Skeletal muscle cell (primary cell): ENCODE measurements around the gene UQCC2.

Source experiments
- DNase-seq: peaks from one replicate; pipeline ENCODE4 v3.0.0-alpha.2; 2010; ENCODE audit warnings: low read depth
- H3K4me3 ChIP-seq: 2 replicates; pipeline ENCODE4 v1.5.1; 2011; ENCODE audit warnings: low read depth, mild to moderate bottlenecking, control low read depth, low read length, moderate library complexity

The UQCC2 gene

GRCh38 chr6:33744895-33745546, 33.5 kb upstream of the UQCC2 start:
- H3K4me3 ChIP-seq: peak overlapping the region; percentile 57
- DNase-seq: no peak

DNA sequence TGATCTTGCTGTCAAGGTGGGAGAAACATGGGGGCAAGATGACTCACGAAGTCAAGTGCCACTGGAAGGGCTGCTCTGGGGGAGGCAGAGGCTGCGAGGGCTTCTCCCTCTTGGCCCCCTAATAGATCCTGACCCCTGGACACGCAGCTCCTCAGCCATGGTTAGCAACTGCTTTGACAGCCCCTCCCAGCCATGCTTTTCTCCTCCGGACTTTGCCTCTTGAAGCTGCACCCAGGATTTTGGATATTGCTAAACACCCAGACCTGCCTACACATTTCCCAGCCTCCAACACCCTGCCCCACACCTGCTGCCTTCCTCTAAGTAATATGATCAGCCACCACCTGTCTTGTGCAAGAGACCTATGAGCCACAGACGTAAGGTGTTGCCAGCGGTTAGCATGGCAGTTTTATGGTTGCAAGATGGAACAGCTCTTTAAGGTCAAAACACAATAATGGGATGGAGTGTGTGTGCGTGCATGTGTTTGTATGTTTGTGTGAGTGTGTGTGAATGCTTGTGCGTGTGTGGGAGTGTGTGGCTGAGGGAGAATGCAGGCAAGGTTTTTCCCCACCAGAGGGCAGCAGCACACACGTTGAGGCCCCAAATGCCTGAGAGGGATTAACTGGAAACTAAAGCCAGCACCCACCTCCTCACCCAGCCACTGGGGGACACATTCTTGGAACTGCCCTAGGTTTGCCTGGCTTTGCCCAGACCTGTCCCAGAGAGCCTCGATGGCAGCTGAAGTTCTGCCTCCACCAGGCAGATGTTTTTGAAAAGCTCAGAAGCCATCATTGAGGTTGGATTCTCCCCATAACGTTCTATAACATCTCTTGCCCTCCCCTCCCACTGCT, 32.7 kb upstream of the UQCC2 start:
- peak overlapping the region; percentile 57 for H3K4me3 ChIP-seq
- peak; percentile 47 for DNase-seq

- DNase-seq: no peak
- no peak overlapping the region for H3K4me3 ChIP-seq
Measured at GRCh38 chr6:33742837-33743236, 31.3 kb upstream of the UQCC2 start.

GRCh38 chr6:33742092-33742491, 30.6 kb upstream of the UQCC2 start:
- no peak for DNase-seq
- no peak overlapping the region for H3K4me3 ChIP-seq

- no peak overlapping the region for H3K4me3 ChIP-seq
- no peak for DNase-seq
Measured at GRCh38 chr6:33740794-33741193, 29.3 kb upstream of the UQCC2 start.

- no peak for DNase-seq
- H3K4me3 ChIP-seq: no peak overlapping the region
Measured at GRCh38 chr6:33740204-33740608, 28.7 kb upstream of the UQCC2 start.

- no peak for DNase-seq
- no peak overlapping the region for H3K4me3 ChIP-seq
Measured at GRCh38 chr6:33739571-33739970, 28.1 kb upstream of the UQCC2 start.

DNA sequence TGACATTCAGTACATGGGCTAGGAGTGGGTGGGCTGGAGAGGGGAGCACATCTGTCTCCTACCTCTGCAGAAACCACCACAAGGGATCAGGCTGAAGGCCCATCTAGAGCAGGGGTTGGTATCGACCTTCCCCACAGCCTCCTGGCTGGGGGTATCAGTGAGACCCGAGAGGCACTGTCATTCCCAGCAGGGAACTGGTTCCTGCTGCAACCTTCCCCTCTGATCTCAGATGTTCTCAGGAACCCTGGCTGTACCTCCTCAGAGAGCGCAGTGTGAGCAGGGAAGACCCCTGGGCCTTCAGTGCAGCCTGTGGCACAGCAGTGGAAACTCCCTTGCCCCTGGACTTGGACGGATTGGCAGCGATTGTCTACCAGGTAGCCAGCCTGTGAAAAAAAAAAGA, 27.4 kb upstream of the UQCC2 start:
- no peak overlapping the region for H3K4me3 ChIP-seq
- no peak for DNase-seq

- DNase-seq: no peak
- no peak overlapping the region for H3K4me3 ChIP-seq
Measured at GRCh38 chr6:33738153-33738552, 26.7 kb upstream of the UQCC2 start.

DNA sequence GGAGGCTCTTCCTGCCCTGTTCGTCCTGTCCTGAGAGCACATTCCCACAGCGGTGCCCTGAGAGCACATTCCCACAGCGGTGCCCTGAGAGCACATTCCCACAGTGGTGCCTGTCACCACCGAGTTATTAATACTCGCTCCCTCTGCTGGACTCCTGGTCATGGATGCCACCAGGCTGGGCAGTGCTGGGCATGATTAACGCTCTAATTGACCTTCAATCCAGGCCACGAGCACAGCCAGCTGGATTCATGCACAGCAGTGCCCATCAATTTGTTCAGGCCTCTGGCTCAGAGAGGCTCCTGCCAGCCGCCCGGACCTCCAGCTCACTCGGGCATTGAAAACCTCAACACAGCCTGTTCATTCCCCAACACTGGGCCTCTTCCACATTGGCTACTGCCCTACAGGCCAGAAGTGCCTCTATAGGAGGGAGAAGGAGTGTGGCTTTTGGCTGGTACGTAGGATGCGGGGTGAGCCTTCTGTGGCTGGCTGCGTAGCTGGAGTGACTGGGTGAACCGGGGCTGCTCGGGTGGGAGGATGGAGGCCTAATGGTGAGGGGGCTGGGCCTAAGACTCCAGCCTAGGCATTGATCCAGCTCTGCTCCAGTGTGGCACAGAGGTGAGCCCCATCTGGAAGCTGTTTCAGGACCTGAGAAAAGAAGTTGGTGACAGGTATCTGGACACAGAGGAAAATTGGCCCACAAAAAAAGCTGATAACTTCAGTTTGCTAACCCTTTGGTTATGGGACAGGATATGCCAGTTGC, 25.9 kb upstream of the UQCC2 start:
- DNase-seq: no peak
- H3K4me3 ChIP-seq: no peak overlapping the region

GRCh38 chr6:33735216-33735615, 23.7 kb upstream of the UQCC2 start:
- DNase-seq: no peak
- no peak overlapping the region for H3K4me3 ChIP-seq

- DNase-seq: no peak
- H3K4me3 ChIP-seq: no peak overlapping the region
Measured at GRCh38 chr6:33733709-33734007, 22.2 kb upstream of the UQCC2 start.

- DNase-seq: no peak
- no peak overlapping the region for H3K4me3 ChIP-seq
Measured at GRCh38 chr6:33732817-33733708, 21.6 kb upstream of the UQCC2 start.

- DNase-seq: no peak
- H3K4me3 ChIP-seq: no peak overlapping the region
Measured at GRCh38 chr6:33732385-33732784, 20.9 kb upstream of the UQCC2 start.

- no peak for DNase-seq
- H3K4me3 ChIP-seq: no peak overlapping the region
Measured at GRCh38 chr6:33731751-33732282, 20.3 kb upstream of the UQCC2 start.

DNA sequence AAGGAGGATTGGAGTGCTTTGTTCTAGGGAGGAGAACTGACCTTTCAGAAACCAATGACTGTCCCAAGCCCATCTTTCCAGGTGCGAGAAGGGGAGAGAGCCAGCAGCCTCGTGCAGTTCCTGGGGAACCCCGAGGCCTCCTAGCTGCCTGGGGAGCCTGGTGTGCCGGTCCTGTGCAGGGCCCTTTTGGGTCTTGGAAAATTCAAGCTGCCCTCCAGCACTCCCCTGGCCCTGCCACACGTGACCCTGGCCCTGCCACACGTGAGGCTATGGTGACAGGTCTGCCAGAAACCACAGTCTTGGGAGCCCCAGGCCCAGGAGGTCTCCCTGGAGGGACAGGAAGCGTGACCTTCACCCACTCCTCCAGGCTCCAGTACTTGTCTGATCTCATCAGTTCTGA, 19.5 kb upstream of the UQCC2 start:
- H3K4me3 ChIP-seq: no peak overlapping the region
- DNase-seq: no peak

- DNase-seq: no peak
- no peak overlapping the region for H3K4me3 ChIP-seq
Measured at GRCh38 chr6:33730611-33731010, 19.1 kb upstream of the UQCC2 start.

- no peak for DNase-seq
Measured at GRCh38 chr6:33729059-33729458, 17.6 kb upstream of the UQCC2 start.

DNA sequence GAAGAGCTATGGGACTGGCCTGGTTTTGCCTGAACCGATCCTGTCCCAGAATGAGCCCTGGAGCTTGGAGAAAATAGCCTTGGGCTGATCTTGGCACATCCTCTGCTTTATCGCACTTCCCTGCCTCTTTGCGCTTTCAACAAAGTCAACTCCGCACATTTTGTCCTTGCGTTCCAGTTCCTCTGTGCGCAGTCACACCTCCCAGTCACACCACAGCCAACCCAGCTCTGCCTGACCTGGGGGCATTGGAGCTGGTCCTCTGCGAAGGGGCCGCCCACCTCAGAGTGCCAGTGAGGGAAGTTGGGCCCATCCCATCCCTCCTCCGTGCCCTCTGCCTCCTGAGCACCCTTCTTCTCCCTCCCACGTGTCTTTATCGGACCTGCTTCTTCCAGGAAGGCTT, 16.9 kb upstream of the UQCC2 start:
- DNase-seq: no peak
- no peak overlapping the region for H3K4me3 ChIP-seq

More at GRCh38 chr6:33729059-33729458, 17.6 kb upstream of the UQCC2 start:
- no peak overlapping the region for H3K4me3 ChIP-seq
